Measurements from ENCODE around the gene C1orf141. TPM values are rescaled to one million over a fixed set of nuclear protein-coding genes. Genes with fewer than 3 reads are reported as not detected.

Gene C1orf141
- total and polyA plus RNA-seq, 9 of the 15 experiments (the other 6 are each of a cell fraction or from before 2014, with no cell fraction given), result not detected

DNA sequence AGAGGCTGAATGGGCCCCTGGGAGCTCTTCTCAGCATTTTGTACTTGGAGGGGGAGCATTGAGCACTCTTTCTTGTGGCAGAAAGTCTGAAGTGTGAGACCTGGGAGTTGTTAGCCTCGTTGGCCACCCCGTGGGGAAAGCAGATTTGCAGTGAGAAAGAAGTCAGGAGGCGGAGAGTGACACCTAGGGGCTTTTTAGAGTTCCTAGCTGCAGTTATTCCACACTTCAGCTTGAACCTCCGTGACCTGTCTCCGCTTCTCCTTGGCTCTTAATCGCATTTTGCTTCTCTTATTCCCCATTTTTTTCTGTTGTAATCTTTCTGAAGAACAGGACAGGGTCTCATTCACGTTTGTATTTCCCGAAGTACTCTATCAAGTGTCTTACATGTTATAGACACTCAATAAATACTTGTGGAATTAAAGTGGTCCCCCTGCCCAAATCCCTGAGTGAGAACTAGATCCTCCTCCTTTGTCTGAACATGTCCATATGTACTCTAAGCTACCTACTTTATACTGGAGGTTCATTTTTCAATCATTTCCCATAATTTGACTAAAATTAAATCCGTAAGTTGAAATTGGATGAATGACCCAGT, 14.5 kb upstream of the C1orf141 start (continued):
- TF ChIP-seq, protein P1, sequence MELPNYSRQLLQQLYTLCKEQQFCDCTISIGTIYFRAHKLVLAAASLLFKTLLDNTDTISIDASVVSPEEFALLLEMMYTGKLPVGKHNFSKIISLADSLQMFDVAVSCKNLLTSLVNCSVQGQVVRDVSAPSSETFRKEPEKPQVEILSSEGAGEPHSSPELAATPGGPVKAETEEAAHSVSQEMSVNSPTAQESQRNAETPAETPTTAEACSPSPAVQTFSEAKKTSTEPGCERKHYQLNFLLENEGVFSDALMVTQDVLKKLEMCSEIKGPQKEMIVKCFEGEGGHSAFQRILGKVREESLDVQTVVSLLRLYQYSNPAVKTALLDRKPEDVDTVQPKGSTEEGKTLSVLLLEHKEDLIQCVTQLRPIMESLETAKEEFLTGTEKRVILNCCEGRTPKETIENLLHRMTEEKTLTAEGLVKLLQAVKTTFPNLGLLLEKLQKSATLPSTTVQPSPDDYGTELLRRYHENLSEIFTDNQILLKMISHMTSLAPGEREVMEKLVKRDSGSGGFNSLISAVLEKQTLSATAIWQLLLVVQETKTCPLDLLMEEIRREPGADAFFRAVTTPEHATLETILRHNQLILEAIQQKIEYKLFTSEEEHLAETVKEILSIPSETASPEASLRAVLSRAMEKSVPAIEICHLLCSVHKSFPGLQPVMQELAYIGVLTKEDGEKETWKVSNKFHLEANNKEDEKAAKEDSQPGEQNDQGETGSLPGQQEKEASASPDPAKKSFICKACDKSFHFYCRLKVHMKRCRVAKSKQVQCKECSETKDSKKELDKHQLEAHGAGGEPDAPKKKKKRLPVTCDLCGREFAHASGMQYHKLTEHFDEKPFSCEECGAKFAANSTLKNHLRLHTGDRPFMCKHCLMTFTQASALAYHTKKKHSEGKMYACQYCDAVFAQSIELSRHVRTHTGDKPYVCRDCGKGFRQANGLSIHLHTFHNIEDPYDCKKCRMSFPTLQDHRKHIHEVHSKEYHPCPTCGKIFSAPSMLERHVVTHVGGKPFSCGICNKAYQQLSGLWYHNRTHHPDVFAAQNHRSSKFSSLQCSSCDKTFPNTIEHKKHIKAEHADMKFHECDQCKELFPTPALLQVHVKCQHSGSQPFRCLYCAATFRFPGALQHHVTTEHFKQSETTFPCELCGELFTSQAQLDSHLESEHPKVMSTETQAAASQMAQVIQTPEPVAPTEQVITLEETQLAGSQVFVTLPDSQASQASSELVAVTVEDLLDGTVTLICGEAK (IDR thresholded peaks at IDR 0.05), result no peak
- TF ChIP-seq, protein P1 (CRISPR knock-in tag; IDR thresholded peaks at IDR 0.05), result no peak
- TF ChIP-seq TCF7L2 (IDR thresholded peaks at IDR 0.05; ENCODE audit: low read depth, low read length), result no peak
- TF ChIP-seq, protein P2, sequence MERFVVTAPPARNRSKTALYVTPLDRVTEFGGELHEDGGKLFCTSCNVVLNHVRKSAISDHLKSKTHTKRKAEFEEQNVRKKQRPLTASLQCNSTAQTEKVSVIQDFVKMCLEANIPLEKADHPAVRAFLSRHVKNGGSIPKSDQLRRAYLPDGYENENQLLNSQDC (CRISPR knock-in tag; IDR thresholded peaks at IDR 0.05), result no peak
- no peak for TF ChIP-seq HNRNPH1 (optimal IDR thresholded peaks at IDR 0.05; ENCODE audit: low read depth, low read length)
- TF ChIP-seq POU5F1 (IDR thresholded peaks at IDR 0.05; ENCODE audit: borderline replicate concordance, low read depth, low read length, partially characterized antibody), result no peak
- TF ChIP-seq, protein P3, sequence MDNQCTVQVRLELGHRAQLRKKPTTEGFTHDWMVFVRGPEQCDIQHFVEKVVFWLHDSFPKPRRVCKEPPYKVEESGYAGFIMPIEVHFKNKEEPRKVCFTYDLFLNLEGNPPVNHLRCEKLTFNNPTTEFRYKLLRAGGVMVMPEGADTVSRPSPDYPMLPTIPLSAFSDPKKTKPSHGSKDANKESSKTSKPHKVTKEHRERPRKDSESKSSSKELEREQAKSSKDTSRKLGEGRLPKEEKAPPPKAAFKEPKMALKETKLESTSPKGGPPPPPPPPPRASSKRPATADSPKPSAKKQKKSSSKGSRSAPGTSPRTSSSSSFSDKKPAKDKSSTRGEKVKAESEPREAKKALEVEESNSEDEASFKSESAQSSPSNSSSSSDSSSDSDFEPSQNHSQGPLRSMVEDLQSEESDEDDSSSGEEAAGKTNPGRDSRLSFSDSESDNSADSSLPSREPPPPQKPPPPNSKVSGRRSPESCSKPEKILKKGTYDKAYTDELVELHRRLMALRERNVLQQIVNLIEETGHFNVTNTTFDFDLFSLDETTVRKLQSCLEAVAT (IDR thresholded peaks at IDR 0.05), result peak in 1 of 2 experiments; percentile 76; a peak in 1 of 4 replicates
- TF ChIP-seq ARID2 (IDR thresholded peaks at IDR 0.05), result peak; percentile 93
- TF ChIP-seq, protein P4, sequence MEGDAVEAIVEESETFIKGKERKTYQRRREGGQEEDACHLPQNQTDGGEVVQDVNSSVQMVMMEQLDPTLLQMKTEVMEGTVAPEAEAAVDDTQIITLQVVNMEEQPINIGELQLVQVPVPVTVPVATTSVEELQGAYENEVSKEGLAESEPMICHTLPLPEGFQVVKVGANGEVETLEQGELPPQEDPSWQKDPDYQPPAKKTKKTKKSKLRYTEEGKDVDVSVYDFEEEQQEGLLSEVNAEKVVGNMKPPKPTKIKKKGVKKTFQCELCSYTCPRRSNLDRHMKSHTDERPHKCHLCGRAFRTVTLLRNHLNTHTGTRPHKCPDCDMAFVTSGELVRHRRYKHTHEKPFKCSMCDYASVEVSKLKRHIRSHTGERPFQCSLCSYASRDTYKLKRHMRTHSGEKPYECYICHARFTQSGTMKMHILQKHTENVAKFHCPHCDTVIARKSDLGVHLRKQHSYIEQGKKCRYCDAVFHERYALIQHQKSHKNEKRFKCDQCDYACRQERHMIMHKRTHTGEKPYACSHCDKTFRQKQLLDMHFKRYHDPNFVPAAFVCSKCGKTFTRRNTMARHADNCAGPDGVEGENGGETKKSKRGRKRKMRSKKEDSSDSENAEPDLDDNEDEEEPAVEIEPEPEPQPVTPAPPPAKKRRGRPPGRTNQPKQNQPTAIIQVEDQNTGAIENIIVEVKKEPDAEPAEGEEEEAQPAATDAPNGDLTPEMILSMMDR (IDR thresholded peaks at IDR 0.05 in 2 of 3, conservative IDR thresholded peaks at IDR 0.05 in 1 of 3; ENCODE audit: insufficient read depth in 2 of 3, low read depth in 1 of 3, low read length in 3 of 3), result peak; percentile 84 to 99 (median 99)
- TF ChIP-seq ZNF507 (tag; conservative IDR thresholded peaks at IDR 0.05), result no peak
- TF ChIP-seq OTX1 (CRISPR knock-in tag; IDR thresholded peaks at IDR 0.05), result no peak
- TF ChIP-seq, protein P5, sequence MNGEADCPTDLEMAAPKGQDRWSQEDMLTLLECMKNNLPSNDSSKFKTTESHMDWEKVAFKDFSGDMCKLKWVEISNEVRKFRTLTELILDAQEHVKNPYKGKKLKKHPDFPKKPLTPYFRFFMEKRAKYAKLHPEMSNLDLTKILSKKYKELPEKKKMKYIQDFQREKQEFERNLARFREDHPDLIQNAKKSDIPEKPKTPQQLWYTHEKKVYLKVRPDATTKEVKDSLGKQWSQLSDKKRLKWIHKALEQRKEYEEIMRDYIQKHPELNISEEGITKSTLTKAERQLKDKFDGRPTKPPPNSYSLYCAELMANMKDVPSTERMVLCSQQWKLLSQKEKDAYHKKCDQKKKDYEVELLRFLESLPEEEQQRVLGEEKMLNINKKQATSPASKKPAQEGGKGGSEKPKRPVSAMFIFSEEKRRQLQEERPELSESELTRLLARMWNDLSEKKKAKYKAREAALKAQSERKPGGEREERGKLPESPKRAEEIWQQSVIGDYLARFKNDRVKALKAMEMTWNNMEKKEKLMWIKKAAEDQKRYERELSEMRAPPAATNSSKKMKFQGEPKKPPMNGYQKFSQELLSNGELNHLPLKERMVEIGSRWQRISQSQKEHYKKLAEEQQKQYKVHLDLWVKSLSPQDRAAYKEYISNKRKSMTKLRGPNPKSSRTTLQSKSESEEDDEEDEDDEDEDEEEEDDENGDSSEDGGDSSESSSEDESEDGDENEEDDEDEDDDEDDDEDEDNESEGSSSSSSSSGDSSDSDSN (IDR thresholded peaks at IDR 0.05; ENCODE audit: borderline replicate concordance in 1 of 2, low read depth in 2 of 2, low read length in 2 of 2), result no peak
